PC-9 (cell line): Measurements from ENCODE around the gene SNAP23.

ENCODE experiments used
- CTCF ChIP-seq: fragments of 200-600 bp; sonication (generic); conservative IDR thresholded peaks from 2 replicates; pipeline ENCODE4 v1.6.1; 2017; ENCODE audit warnings: mixed run types, antibody characterized with exemption, mild to moderate bottlenecking, moderate library complexity
- EZH2 ChIP-seq: fragments of 200-600 bp; sonication (generic); IDR thresholded peaks from 2 replicates; pipeline ENCODE4 v1.8.0; 2017; ENCODE audit warnings: antibody characterized with exemption, low read depth

DNA sequence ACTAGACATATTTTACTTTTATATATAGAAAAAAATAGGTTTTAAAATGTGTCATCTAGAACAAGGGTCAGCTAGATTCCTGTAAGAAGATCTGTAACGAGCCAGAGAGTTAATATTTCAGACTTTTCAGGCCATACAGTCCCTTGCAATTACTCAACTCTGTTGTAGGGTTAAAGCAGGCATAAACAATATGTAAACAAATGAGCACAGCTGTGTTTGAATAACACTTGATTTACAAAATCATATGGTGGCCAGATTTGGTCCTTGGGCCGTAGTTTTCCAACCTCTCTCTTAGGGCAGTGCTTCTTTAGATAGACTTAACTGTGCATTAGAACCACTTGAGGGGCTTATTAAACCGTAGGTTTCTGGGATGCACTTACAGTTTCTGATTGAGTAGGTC lies 33.5 kb downstream of the SNAP23 start:
- no peak for TF ChIP-seq CTCF
- TF ChIP-seq EZH2, result no peak
